IMR-90 (cell line): ENCODE measurements around the gene CLSTN3. TPM values are rescaled to one million over a fixed set of nuclear protein-coding genes. Genes with fewer than 3 reads are reported as not detected.

Source experiments
- ATAC-seq: fragments of 200-7000 bp; cut with Tn5 transposase; 2 replicates; pipeline ENCODE4 v1.9.1; 2020; ENCODE audit warnings: low read depth, mild to moderate bottlenecking, moderate library complexity
- BruUV-seq: library from RNA; stranded (reverse); fragments of 400-500 nt; replicated peaks from 2 replicates; lab custom pipeline; 2021; lab: Mats Ljungman, UMichigan
- CTCF ChIA-PET: fragments of 300-600 bp; formaldehyde crosslinking; extraction: SDS; loops from one replicate; lab custom pipeline; 2021; ENCODE audit warnings: antibody characterized with exemption; lab: Yijun Ruan, JAX
- POLR2A ChIA-PET: fragments of 300-600 bp; sonication (Branson Sonifier 250); formaldehyde crosslinking; loops from one replicate; lab custom pipeline; 2022; ENCODE audit warnings: antibody characterized with exemption; ENCODE audit not compliant: unreplicated experiment; lab: Charles Lee
- DNase-seq: peaks from one replicate; pipeline ENCODE4 v3.0.0; 2013
- H2AFZ ChIP-seq: replicated peaks from 2 replicates; pipeline ENCODE3; 2013; ENCODE audit warnings: low read length, mild to moderate bottlenecking; ENCODE audit not compliant: poor library complexity
- H2AK5ac ChIP-seq: 2 replicates; pipeline ENCODE4 v1.6.1; 2013; ENCODE audit warnings: low read depth, low read length, inconsistent platforms
- H2AK9ac ChIP-seq: replicated peaks from 2 replicates; pipeline ENCODE3; 2013; ENCODE audit warnings: mild to moderate bottlenecking, low read depth, low read length, moderate library complexity; ENCODE audit not compliant: poor library complexity
- H2BK120ac ChIP-seq: 2 replicates; pipeline ENCODE4 v1.6.1; 2013; ENCODE audit warnings: low read depth, low read length, inconsistent platforms
- H2BK15ac ChIP-seq: 3 replicates; pipeline ENCODE4 v1.6.1; 2013; ENCODE audit warnings: low read depth, low read length, inconsistent platforms
- H2BK20ac ChIP-seq: 2 replicates; pipeline ENCODE4 v1.6.1; 2013; ENCODE audit warnings: low read depth, mild to moderate bottlenecking, inconsistent platforms, low read length, moderate library complexity
- H2BK5ac ChIP-seq: 2 replicates; pipeline ENCODE4 v1.6.1; 2013; ENCODE audit warnings: mild to moderate bottlenecking, low read depth, low read length, inconsistent platforms; ENCODE audit not compliant: poor library complexity, severe bottlenecking
- H3K14ac ChIP-seq: replicated peaks from 2 replicates; pipeline ENCODE4 v1.6.1; 2013; ENCODE audit warnings: low read depth, low read length, inconsistent platforms
- H3K18ac ChIP-seq: 2 replicates; pipeline ENCODE4 v1.6.1; 2013; ENCODE audit warnings: low read depth, low read length, control low read depth
- H3K23ac ChIP-seq: 2 replicates; pipeline ENCODE4 v1.6.1; 2013; ENCODE audit warnings: low read depth, low read length, inconsistent platforms
- H3K27ac ChIP-seq: 2 replicates; pipeline ENCODE4 v1.5.1; 2013; ENCODE audit warnings: mild to moderate bottlenecking, control low read depth, low read length; ENCODE audit not compliant: insufficient read depth
- H3K27me3 ChIP-seq: 2 replicates; pipeline ENCODE4 v1.6.1; 2013; ENCODE audit warnings: low read length; ENCODE audit not compliant: control insufficient read depth, insufficient read depth
- H3K36me3 ChIP-seq: 2 replicates; pipeline ENCODE4 v1.6.1; 2013; ENCODE audit warnings: low read length, mixed read lengths; ENCODE audit not compliant: control insufficient read depth, insufficient read depth
- H3K4ac ChIP-seq: 2 replicates; pipeline ENCODE4 v1.6.1; 2013; ENCODE audit warnings: low read depth, low read length, inconsistent platforms
- H3K4me1 ChIP-seq: 2 replicates; pipeline ENCODE4 v1.6.1; 2013; ENCODE audit warnings: low read length, mixed read lengths; ENCODE audit not compliant: control insufficient read depth, insufficient read depth
- H3K4me2 ChIP-seq: 2 replicates; pipeline ENCODE4 v1.6.1; 2013; ENCODE audit warnings: low read depth, mild to moderate bottlenecking, control low read depth, low read length, moderate library complexity
- H3K4me3 ChIP-seq: 2 replicates; pipeline ENCODE4 v1.5.1; 2013; ENCODE audit warnings: low read depth, mild to moderate bottlenecking, control low read depth, low read length, moderate library complexity; ENCODE audit not compliant: insufficient read depth
- H3K56ac ChIP-seq: 2 replicates; pipeline ENCODE4 v1.6.1; 2013; ENCODE audit warnings: low read length, inconsistent platforms; ENCODE audit not compliant: insufficient read depth; ENCODE audit errors: extremely low read depth
- H3K79me1 ChIP-seq, 2 experiments: 2 replicates each; pipeline ENCODE4 v1.6.1; 2013; ENCODE audit warnings: low read length in 2 of 2, inconsistent platforms in 1 of 2, low read depth in 1 of 2
- H3K9ac ChIP-seq: 2 replicates; pipeline ENCODE4 v1.6.1; 2013; ENCODE audit warnings: low read depth, low read length, control low read depth
- H3K9me1 ChIP-seq: 2 replicates; pipeline ENCODE4 v1.6.1; 2013; ENCODE audit warnings: low read length, inconsistent platforms; ENCODE audit not compliant: insufficient read depth
- H3K9me3 ChIP-seq: 2 replicates; pipeline ENCODE4 v1.6.1; 2013; ENCODE audit warnings: low read length; ENCODE audit not compliant: control insufficient read depth, insufficient read depth
- H4K20me1 ChIP-seq: 2 replicates; pipeline ENCODE4 v1.6.1; 2013; ENCODE audit warnings: low read length, inconsistent platforms; ENCODE audit not compliant: insufficient read depth
- H4K5ac ChIP-seq: 2 replicates; pipeline ENCODE4 v1.6.1; 2013; ENCODE audit warnings: mild to moderate bottlenecking, low read depth, low read length, control low read depth
- H4K8ac ChIP-seq, 2 experiments: 2 replicates each; pipeline ENCODE4 v1.6.1; 2013; ENCODE audit warnings: low read depth in 2 of 2, low read length in 2 of 2, control low read depth in 1 of 2, inconsistent platforms in 1 of 2
- H4K91ac ChIP-seq: 2 replicates; pipeline ENCODE4 v1.6.1; 2013; ENCODE audit warnings: low read depth, low read length, inconsistent platforms; ENCODE audit not compliant: insufficient read depth
- BHLHE40 ChIP-seq: fragments of 150-350 bp; IDR thresholded peaks from 2 replicates; pipeline ENCODE4 v1.6.1; 2016; ENCODE audit warnings: mild to moderate bottlenecking, low read depth, low read length
- CEBPB ChIP-seq: IDR thresholded peaks from 2 replicates; pipeline ENCODE4 v1.6.1; 2012; ENCODE audit warnings: low read depth, low read length, improper control_type of control experiment
- CHD1 ChIP-seq: IDR thresholded peaks from 2 replicates; pipeline ENCODE4 v1.6.1; 2012; ENCODE audit warnings: low read depth, low read length, improper control_type of control experiment
- FOS ChIP-seq: fragments of 150-350 bp; IDR thresholded peaks from 2 replicates; pipeline ENCODE4 v1.6.1; 2016; ENCODE audit warnings: low read depth, low read length
- MAFK ChIP-seq: IDR thresholded peaks from 2 replicates; pipeline ENCODE4 v1.6.1; 2012; ENCODE audit warnings: low read depth, low read length, improper control_type of control experiment
- MAZ ChIP-seq: IDR thresholded peaks from 2 replicates; pipeline ENCODE4 v1.6.1; 2012; ENCODE audit warnings: low read depth, mild to moderate bottlenecking, low read length, improper control_type of control experiment, moderate library complexity, borderline replicate concordance
- MXI1 ChIP-seq: IDR thresholded peaks from 2 replicates; pipeline ENCODE4 v1.6.1; 2012; ENCODE audit warnings: low read depth, mild to moderate bottlenecking, low read length, moderate library complexity, borderline replicate concordance
- NFE2L2 ChIP-seq: fragments of 150-350 bp; IDR thresholded peaks from 2 replicates; pipeline ENCODE4 v1.6.1; 2016; ENCODE audit warnings: low read depth, mild to moderate bottlenecking, low read length
- POLR2A ChIP-seq: IDR thresholded peaks from 2 replicates; pipeline ENCODE4 v1.6.1; 2012; ENCODE audit warnings: mild to moderate bottlenecking, low read depth, low read length
- RAD21 ChIP-seq: IDR thresholded peaks from 2 replicates; pipeline ENCODE4 v1.6.1; 2012; ENCODE audit warnings: low read length, improper control_type of control experiment
- RCOR1 ChIP-seq: IDR thresholded peaks from 2 replicates; pipeline ENCODE4 v1.6.1; 2012; ENCODE audit warnings: mild to moderate bottlenecking, low read length, improper control_type of control experiment; ENCODE audit not compliant: insufficient replicate concordance
- RFX5 ChIP-seq: IDR thresholded peaks from 2 replicates; pipeline ENCODE4 v1.8.0; 2012; ENCODE audit warnings: low read depth, mild to moderate bottlenecking, low read length, moderate library complexity
- SMC3 ChIP-seq: fragments of 150-350 bp; IDR thresholded peaks from 2 replicates; pipeline ENCODE4 v1.6.1; 2016; ENCODE audit warnings: low read depth, mild to moderate bottlenecking, antibody characterized with exemption, low read length, moderate library complexity
- WGBS, 2 experiments: methylation state at CpG; one replicate each; pipeline versions ENCODE4 v1.1.5 to v1.1.7; 2013; ENCODE audit warnings: missing lambda C conversion rate in 2 of 2; ENCODE audit not compliant: insufficient read length in 1 of 2; ENCODE audit errors: extremely low coverage in 2 of 2; 5-methylcytosine and 5-hydroxymethylcytosine counted together
- dilution Hi-C: fragments of 300-500 bp; cut with HindIII; formaldehyde crosslinking; loops from one replicate; pipeline ENCODE4 v1.14.3; 2018; ENCODE audit warnings: low sequenced_read_pairs; ENCODE audit not compliant: unreplicated experiment
- in situ Hi-C: fragments of 300-500 bp; cut with MboI; formaldehyde crosslinking; loops from 3 replicates; pipeline ENCODE4 v1.14.3; 2019; ENCODE audit warnings: low sequenced_read_pairs, inconsistent platforms, mixed read lengths
- intact Hi-C: fragments of 100-400 bp; cut with micrococcal nuclease; formaldehyde crosslinking; loops from 2 replicates; pipeline ENCODE4 v1.10.0; 2022
- polyA plus RNA-seq, 3 experiments: library from polyadenylated mRNA; depleted of rRNA; stranded (reverse); fragments of >200 nt; gene quantifications; 2 replicates each; pipeline ENCODE4 v1.2.3, GENCODE V29; 2012; ENCODE audit warnings: low replicate concordance in 1 of 3
- total RNA-seq: library from RNA; depleted of rRNA; stranded (reverse); fragments of >200 nt; gene quantifications from 2 replicates; pipeline ENCODE4 v1.2.3, GENCODE V29; 2012
- TF ChIP-seq, protein P1 (sequence below): fragments of 150-350 bp; IDR thresholded peaks from 2 replicates; pipeline ENCODE4 v1.6.1; 2017; ENCODE audit warnings: mild to moderate bottlenecking, antibody characterized with exemption, low read length, low read depth
- TF ChIP-seq, protein P2 (sequence below): conservative IDR thresholded peaks from 2 replicates; pipeline ENCODE4 v1.5.1; 2012; ENCODE audit warnings: mild to moderate bottlenecking, low read depth, low read length, improper control_type of control experiment

CLSTN3 gene
- total and polyA plus RNA-seq, 2 of the 4 experiments (the other 2 are of a cell fraction), result 4.1 to 16.4 TPM

DNA sequence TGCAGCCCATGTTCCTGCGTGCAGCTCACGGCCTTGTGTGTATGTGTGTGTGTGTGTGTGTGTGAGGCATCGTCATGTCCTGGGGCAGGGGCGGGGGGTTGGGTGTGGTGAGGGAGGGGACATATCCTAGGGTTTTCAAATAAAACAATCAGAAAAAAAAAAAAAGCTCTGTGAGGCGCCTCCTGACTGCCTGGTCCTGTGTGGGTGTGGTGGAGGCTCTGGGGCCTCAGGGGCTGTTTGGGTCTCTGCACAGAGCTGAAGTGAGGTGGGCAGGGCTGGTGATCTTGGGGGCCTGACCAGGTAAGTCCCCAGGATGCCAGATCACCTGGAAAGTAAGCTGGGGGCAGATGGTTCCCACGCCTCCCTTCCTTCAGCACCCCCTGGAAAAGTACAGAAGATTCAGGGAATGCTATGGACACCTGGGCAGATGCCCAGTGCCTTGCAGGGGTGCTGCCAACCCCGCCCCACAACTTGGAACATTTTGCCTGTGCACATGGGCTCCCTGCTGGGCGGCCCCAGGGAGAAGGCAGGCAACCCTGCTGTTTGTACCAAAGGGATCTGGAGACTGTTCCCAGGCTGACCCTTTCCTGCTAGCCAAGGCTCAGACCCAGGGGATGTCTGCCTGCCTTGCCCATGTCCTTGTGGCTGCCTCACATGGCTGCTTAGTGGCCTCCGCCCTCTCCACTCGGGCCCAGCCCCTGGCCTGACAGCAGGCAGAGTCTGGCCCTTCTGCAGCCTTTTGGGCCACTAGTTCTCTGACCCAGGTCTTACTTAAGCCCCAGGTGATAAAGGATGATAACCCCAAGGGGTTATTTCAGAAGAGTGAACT lies 28.8 kb downstream of the CLSTN3 start:
- no peaks in the 10 kb centered on the region for H3K9me1 ChIP-seq
- WGBS, 2 experiments, result 76% methylated on average over 3 of the region's 10 CpGs; no CpG with 5 or more reads in 1 of the 2 experiments
- BruUV-seq, result no TSS peak
- TF ChIP-seq RFX5, result no peak
- no peak for TF ChIP-seq RAD21
- no peak for TF ChIP-seq BHLHE40
- no peak for TF ChIP-seq RCOR1
- TF ChIP-seq POLR2A, result no peak
- TF ChIP-seq CEBPB, result no peak
- TF ChIP-seq NFE2L2, result no peak
- no peak for TF ChIP-seq MAZ
- TF ChIP-seq MAFK, result no peak
- TF ChIP-seq, protein P1, sequence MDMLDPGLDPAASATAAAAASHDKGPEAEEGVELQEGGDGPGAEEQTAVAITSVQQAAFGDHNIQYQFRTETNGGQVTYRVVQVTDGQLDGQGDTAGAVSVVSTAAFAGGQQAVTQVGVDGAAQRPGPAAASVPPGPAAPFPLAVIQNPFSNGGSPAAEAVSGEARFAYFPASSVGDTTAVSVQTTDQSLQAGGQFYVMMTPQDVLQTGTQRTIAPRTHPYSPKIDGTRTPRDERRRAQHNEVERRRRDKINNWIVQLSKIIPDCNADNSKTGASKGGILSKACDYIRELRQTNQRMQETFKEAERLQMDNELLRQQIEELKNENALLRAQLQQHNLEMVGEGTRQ, result no peak
- TF ChIP-seq, protein P2, sequence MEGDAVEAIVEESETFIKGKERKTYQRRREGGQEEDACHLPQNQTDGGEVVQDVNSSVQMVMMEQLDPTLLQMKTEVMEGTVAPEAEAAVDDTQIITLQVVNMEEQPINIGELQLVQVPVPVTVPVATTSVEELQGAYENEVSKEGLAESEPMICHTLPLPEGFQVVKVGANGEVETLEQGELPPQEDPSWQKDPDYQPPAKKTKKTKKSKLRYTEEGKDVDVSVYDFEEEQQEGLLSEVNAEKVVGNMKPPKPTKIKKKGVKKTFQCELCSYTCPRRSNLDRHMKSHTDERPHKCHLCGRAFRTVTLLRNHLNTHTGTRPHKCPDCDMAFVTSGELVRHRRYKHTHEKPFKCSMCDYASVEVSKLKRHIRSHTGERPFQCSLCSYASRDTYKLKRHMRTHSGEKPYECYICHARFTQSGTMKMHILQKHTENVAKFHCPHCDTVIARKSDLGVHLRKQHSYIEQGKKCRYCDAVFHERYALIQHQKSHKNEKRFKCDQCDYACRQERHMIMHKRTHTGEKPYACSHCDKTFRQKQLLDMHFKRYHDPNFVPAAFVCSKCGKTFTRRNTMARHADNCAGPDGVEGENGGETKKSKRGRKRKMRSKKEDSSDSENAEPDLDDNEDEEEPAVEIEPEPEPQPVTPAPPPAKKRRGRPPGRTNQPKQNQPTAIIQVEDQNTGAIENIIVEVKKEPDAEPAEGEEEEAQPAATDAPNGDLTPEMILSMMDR, result no peak
- no peak for TF ChIP-seq CHD1
- TF ChIP-seq MXI1, result no peak
- TF ChIP-seq SMC3, result no peak
- no peak for TF ChIP-seq FOS

More for the DNA sequence above, 28.8 kb downstream of the CLSTN3 start:
- Histone ChIP-seq H4K91ac (no peak overlapping the region), H2BK120ac (no peak overlapping the region), H2BK20ac (no peak overlapping the region), H2AK5ac (no peak overlapping the region), H3K4me2 (no peak overlapping the region), H3K4me3 (no peak overlapping the region), H2BK5ac (no peak overlapping the region), H3K79me1 (no peaks in the 10 kb centered on the region), H3K9ac (no peak overlapping the region), H2AFZ (no peak overlapping the region), H4K5ac (no peak overlapping the region), H3K27ac (no peak overlapping the region), H3K4me1 (no peaks in the 10 kb centered on the region), H3K18ac (no peak overlapping the region), H3K9me3 (no peaks in the 10 kb centered on the region), H3K23ac (no peak overlapping the region), H4K20me1 (no peaks in the 10 kb centered on the region; the same call in 1 of the 2 replicates), H4K8ac (no peak overlapping the region), H2BK15ac (no peak overlapping the region), H3K36me3 (peaks cover 16% of the 10 kb centered on the region), H3K4ac (no peak overlapping the region), H3K14ac (no peak overlapping the region), H3K27me3 (peaks cover 16% of the 10 kb centered on the region), H2AK9ac (no peak overlapping the region), H3K56ac (no peak overlapping the region)
- DNase-seq, result no peak
- ATAC-seq, result no peak
- POLR2A ChIA-PET, result no interaction called here
- intact Hi-C loops, result no loop called here
- dilution Hi-C loops, result no loop called here
- in situ Hi-C loops, result no loop called here
- CTCF ChIA-PET, result no interaction called here
